Vagina (tissue), 2 donors: ENCODE results near the gene PANK4. TPM values are rescaled to one million over a fixed set of nuclear protein-coding genes. Genes with fewer than 3 reads are reported as not detected.

Experiments used
- DNase-seq, 2 donors: peaks; one replicate each; pipeline ENCODE4 v3.0.0-alpha.2; 2017; ENCODE audit errors: extremely low spot score in 2 of 2
- H3K27ac ChIP-seq: fragments of 200-600 bp; sonication (generic); one replicate; pipeline ENCODE4 v1.5.1; 2019
- H3K27me3 ChIP-seq: fragments of 200-600 bp; sonication (generic); one replicate; pipeline ENCODE4 v1.5.1; 2019
- H3K36me3 ChIP-seq, 2 donors: fragments of 200-600 bp; sonication (generic); one replicate each; pipeline ENCODE4 v1.5.1; 2017 to 2019
- H3K4me1 ChIP-seq: fragments of 200-600 bp; sonication (generic); one replicate; pipeline ENCODE4 v1.5.1; 2019
- H3K4me3 ChIP-seq, 2 donors: fragments of 200-600 bp; sonication (generic); 1 replicate in 1 of 2; 2 replicates in 1 of 2; pipeline ENCODE4 v1.5.1; 2016 to 2019
- H3K9me3 ChIP-seq: fragments of 200-600 bp; sonication (generic); one replicate; pipeline ENCODE4 v1.5.1; 2019
- CTCF ChIP-seq, 3 experiments: fragments of 450-650 bp in 2 of 3; fragments of 200-600 bp in 1 of 3; sonication (generic) in 1 of 3; IDR thresholded peaks; one replicate each; pipeline ENCODE4 v1.5.1; 2017 to 2019; ENCODE audit warnings: antibody characterized with exemption in 3 of 3, mild to moderate bottlenecking in 2 of 3, moderate library complexity in 2 of 3
- POLR2A ChIP-seq, 2 donors: fragments of 450-650 bp; IDR thresholded peaks; one replicate each; pipeline ENCODE4 v1.6.1; 2017; ENCODE audit warnings: antibody characterized with exemption in 2 of 2, mild to moderate bottlenecking in 2 of 2, moderate library complexity in 2 of 2
- POLR2AphosphoS5 ChIP-seq, 2 donors: sonication (generic); formaldehyde crosslinking; IDR thresholded peaks; one replicate each; pipeline ENCODE4 v1.9.0; 2017; ENCODE audit warnings: antibody characterized with exemption in 2 of 2, mild to moderate bottlenecking in 2 of 2, low read depth in 1 of 2; ENCODE audit not compliant: insufficient read depth in 1 of 2
- intact Hi-C: fragments of 100-400 bp; cut with DNase I; formaldehyde crosslinking; loops from one replicate; pipeline ENCODE4 v1.15.1; 2023
- total RNA-seq: library from RNA; depleted of rRNA; stranded (reverse); fragments of >200 nt; gene quantifications from one replicate; pipeline ENCODE4 v1.2.3, GENCODE V29; 2016

PANK4 gene
- total RNA-seq, 1 donor from 2014 or later = 39.5 TPM

DNA sequence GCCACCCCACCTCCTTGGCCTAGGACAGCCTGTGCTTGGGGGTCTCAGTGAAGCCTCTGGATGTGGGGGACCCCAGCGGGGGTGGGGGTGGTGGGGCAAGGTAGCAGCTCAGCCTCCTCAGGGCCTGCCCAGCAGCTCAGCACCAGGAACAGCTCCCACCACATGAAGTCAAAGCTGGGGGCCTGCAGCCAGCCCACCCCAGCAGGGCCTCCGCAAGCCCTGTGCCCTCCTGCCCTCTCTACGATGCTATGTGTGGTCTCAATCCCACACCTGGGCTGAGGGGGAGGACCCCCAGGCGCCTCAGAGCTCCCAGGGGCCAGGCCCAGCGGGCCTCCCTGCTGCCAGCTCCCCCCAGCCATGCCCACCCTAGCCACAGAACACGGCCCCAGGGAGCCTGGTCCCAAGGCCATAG lies 18.6 kb downstream of the PANK4 start:
- no peak for DNase-seq
- no peak overlapping the region for H3K4me3 ChIP-seq
- intact Hi-C loops = no loop called here
- peaks cover 20% of the 10 kb centered on the region for H3K4me1 ChIP-seq
- H3K27ac ChIP-seq = no peak overlapping the region
- TF ChIP-seq POLR2AphosphoS5 (IDR thresholded peaks at IDR 0.05; ENCODE audit: insufficient read depth in 1 of 2, low read depth in 1 of 2) (no peak), POLR2A (IDR thresholded peaks at IDR 0.05) (no peak), CTCF (IDR thresholded peaks at IDR 0.05) (no peak)
- H3K9me3 ChIP-seq = no peaks in the 10 kb centered on the region
- no peaks in the 10 kb centered on the region for H3K27me3 ChIP-seq
- peaks cover 3 to 42% of the 10 kb centered on the region in 2 donors for H3K36me3 ChIP-seq

- no peak for DNase-seq
- H3K27me3 ChIP-seq = no peaks in the 10 kb centered on the region
- H3K36me3 ChIP-seq = peaks cover 3 to 35% of the 10 kb centered on the region in 2 donors
- H3K27ac ChIP-seq = no peak overlapping the region
- TF ChIP-seq POLR2AphosphoS5 (IDR thresholded peaks at IDR 0.05; ENCODE audit: insufficient read depth in 1 of 2, low read depth in 1 of 2) (no peak), CTCF (IDR thresholded peaks at IDR 0.05) (no peak), POLR2A (IDR thresholded peaks at IDR 0.05) (no peak)
- no peak overlapping the region for H3K4me3 ChIP-seq
- no peaks in the 10 kb centered on the region for H3K9me3 ChIP-seq
- intact Hi-C loops = no loop called here
- peaks cover 20% of the 10 kb centered on the region for H3K4me1 ChIP-seq
Observed at GRCh38 chr1:2506901-2507565, 19.4 kb downstream of the PANK4 start.

- peaks cover 20% of the 10 kb centered on the region for H3K4me1 ChIP-seq
- intact Hi-C loops = no loop called here
- no peaks in the 10 kb centered on the region for H3K27me3 ChIP-seq
- DNase-seq = no peak
- H3K27ac ChIP-seq = no peak overlapping the region
- peaks cover 0 to 27% of the 10 kb centered on the region in 2 donors for H3K36me3 ChIP-seq
- H3K4me3 ChIP-seq = no peak overlapping the region
- H3K9me3 ChIP-seq = no peaks in the 10 kb centered on the region
- TF ChIP-seq CTCF (IDR thresholded peaks at IDR 0.05) (no peak), POLR2AphosphoS5 (IDR thresholded peaks at IDR 0.05; ENCODE audit: insufficient read depth in 1 of 2, low read depth in 1 of 2) (no peak), POLR2A (IDR thresholded peaks at IDR 0.05) (no peak)
Observed at GRCh38 chr1:2506007-2506860, 20.2 kb downstream of the PANK4 start.

GRCh38 chr1:2505461-2505994 lies 20.9 kb downstream of the PANK4 start:
- TF ChIP-seq CTCF (IDR thresholded peaks at IDR 0.05) = no peak
- TF ChIP-seq POLR2AphosphoS5 (IDR thresholded peaks at IDR 0.05; ENCODE audit: insufficient read depth in 1 of 2, low read depth in 1 of 2) = no peak
- TF ChIP-seq POLR2A (IDR thresholded peaks at IDR 0.05) = no peak
- intact Hi-C loops = no loop called here
- Histone ChIP-seq H3K4me3 (no peak overlapping the region), H3K36me3 (peaks cover 0 to 20% of the 10 kb centered on the region in 2 donors), H3K9me3 (no peaks in the 10 kb centered on the region), H3K4me1 (peaks cover 20% of the 10 kb centered on the region), H3K27ac (no peak overlapping the region), H3K27me3 (no peaks in the 10 kb centered on the region)
- no peak for DNase-seq
